ACHN (cell line): ENCODE data around the gene EHMT1.
"Not testable (repeated sequence)": the region's sequence is repeated elsewhere in the genome, so short reads cannot be mapped to it uniquely, and the experiment has no call there.

Source experiments
- DNase-seq: peaks from one replicate; pipeline ENCODE4 v3.0.0-alpha.2; 2015
- in situ Hi-C: cut with HindIII; loops from 2 replicates; pipeline ENCODE4 v1.10.0; 2017; ENCODE audit warnings: low sequenced_read_pairs, low pct_ligation_motif_present, low pct_unique_long_range_greater_than_20kb

Gene EHMT1

GRCh38 chr9:137722481-137722880, 103.7 kb downstream of the EHMT1 start:
- in situ Hi-C loops, result no loop called here
- DNase-seq, result no peak

- in situ Hi-C loops, DNase-seq: not testable (repeated sequence)
These were observed 104.6 kb downstream of the EHMT1 start for GRCh38 chr9:137723356-137723755.

GRCh38 chr9:137723783-137724445, 105.1 kb downstream of the EHMT1 start:
- in situ Hi-C loops, result no loop called here
- no peak for DNase-seq

GRCh38 chr9:137724818-137725240, 106.0 kb downstream of the EHMT1 start:
- in situ Hi-C loops, result no loop called here
- no peak for DNase-seq

- DNase-seq, result no peak
- in situ Hi-C loops, result no loop called here
These were observed 106.8 kb downstream of the EHMT1 start for GRCh38 chr9:137725598-137725997.

- in situ Hi-C loops, DNase-seq: not testable (repeated sequence)
These were observed 107.5 kb downstream of the EHMT1 start for GRCh38 chr9:137726336-137726735.

- DNase-seq, result no peak
- in situ Hi-C loops, result no loop called here
These were observed 108.0 kb downstream of the EHMT1 start for GRCh38 chr9:137726764-137727163.

- DNase-seq, result no peak
- in situ Hi-C loops, result no loop called here
These were observed 108.9 kb downstream of the EHMT1 start for GRCh38 chr9:137727716-137728115.

GRCh38 chr9:137728444-137729311, 109.9 kb downstream of the EHMT1 start:
- no peak for DNase-seq

GRCh38 chr9:137731216-137731946, 112.6 kb downstream of the EHMT1 start:
- in situ Hi-C loops, result no loop called here
- no peak for DNase-seq

More at GRCh38 chr9:137728444-137729311, 109.9 kb downstream of the EHMT1 start:
- in situ Hi-C loops, result no loop called here

GRCh38 chr9:137731947-137732813, 113.4 kb downstream of the EHMT1 start:
- in situ Hi-C loops, result no loop called here
- no peak for DNase-seq

- DNase-seq, result no peak
- in situ Hi-C loops, result no loop called here
These were observed 114.6 kb downstream of the EHMT1 start for GRCh38 chr9:137733429-137733828.

GRCh38 chr9:137734181-137734580, 115.4 kb downstream of the EHMT1 start:
- in situ Hi-C loops, result no loop called here
- DNase-seq, result no peak

- DNase-seq, in situ Hi-C loops: not testable (repeated sequence)
These were observed 119.4 kb downstream of the EHMT1 start for GRCh38 chr9:137738182-137738696.

- DNase-seq, result no peak
- in situ Hi-C loops, result no loop called here
These were observed 119.9 kb downstream of the EHMT1 start for GRCh38 chr9:137738703-137739102.

GRCh38 chr9:137739371-137740309, 120.8 kb downstream of the EHMT1 start:
- in situ Hi-C loops, result no loop called here
- no peak for DNase-seq

GRCh38 chr9:137740312-137740711, 121.5 kb downstream of the EHMT1 start:
- in situ Hi-C loops, result no loop called here
- DNase-seq, result no peak
